IMR-90 (cell line): ENCODE measurements around the gene ZBTB22. TPM values are rescaled to one million over a fixed set of nuclear protein-coding genes. Genes with fewer than 3 reads are reported as not detected.

Experiments used
- ATAC-seq: fragments of 200-7000 bp; cut with Tn5 transposase; 2 replicates; pipeline ENCODE4 v1.9.1; 2020; ENCODE audit warnings: low read depth, mild to moderate bottlenecking, moderate library complexity
- BruUV-seq: library from RNA; stranded (reverse); fragments of 400-500 nt; replicated peaks from 2 replicates; lab custom pipeline; 2021; lab: Mats Ljungman, UMichigan
- CTCF ChIA-PET: fragments of 300-600 bp; formaldehyde crosslinking; extraction: SDS; loops from one replicate; lab custom pipeline; 2021; ENCODE audit warnings: antibody characterized with exemption; lab: Yijun Ruan, JAX
- POLR2A ChIA-PET: fragments of 300-600 bp; sonication (Branson Sonifier 250); formaldehyde crosslinking; loops from one replicate; lab custom pipeline; 2022; ENCODE audit warnings: antibody characterized with exemption; ENCODE audit not compliant: unreplicated experiment; lab: Charles Lee
- DNase-seq: peaks from one replicate; pipeline ENCODE4 v3.0.0; 2013
- H2AFZ ChIP-seq: replicated peaks from 2 replicates; pipeline ENCODE3; 2013; ENCODE audit warnings: low read length, mild to moderate bottlenecking; ENCODE audit not compliant: poor library complexity
- H2AK5ac ChIP-seq: 2 replicates; pipeline ENCODE4 v1.6.1; 2013; ENCODE audit warnings: low read depth, low read length, inconsistent platforms
- H2AK9ac ChIP-seq: replicated peaks from 2 replicates; pipeline ENCODE3; 2013; ENCODE audit warnings: mild to moderate bottlenecking, low read depth, low read length, moderate library complexity; ENCODE audit not compliant: poor library complexity
- H2BK120ac ChIP-seq: 2 replicates; pipeline ENCODE4 v1.6.1; 2013; ENCODE audit warnings: low read depth, low read length, inconsistent platforms
- H2BK15ac ChIP-seq: 3 replicates; pipeline ENCODE4 v1.6.1; 2013; ENCODE audit warnings: low read depth, low read length, inconsistent platforms
- H2BK20ac ChIP-seq: 2 replicates; pipeline ENCODE4 v1.6.1; 2013; ENCODE audit warnings: low read depth, mild to moderate bottlenecking, inconsistent platforms, low read length, moderate library complexity
- H2BK5ac ChIP-seq: 2 replicates; pipeline ENCODE4 v1.6.1; 2013; ENCODE audit warnings: mild to moderate bottlenecking, low read depth, low read length, inconsistent platforms; ENCODE audit not compliant: poor library complexity, severe bottlenecking
- H3K14ac ChIP-seq: replicated peaks from 2 replicates; pipeline ENCODE4 v1.6.1; 2013; ENCODE audit warnings: low read depth, low read length, inconsistent platforms
- H3K18ac ChIP-seq: 2 replicates; pipeline ENCODE4 v1.6.1; 2013; ENCODE audit warnings: low read depth, low read length, control low read depth
- H3K23ac ChIP-seq: 2 replicates; pipeline ENCODE4 v1.6.1; 2013; ENCODE audit warnings: low read depth, low read length, inconsistent platforms
- H3K27ac ChIP-seq: 2 replicates; pipeline ENCODE4 v1.5.1; 2013; ENCODE audit warnings: mild to moderate bottlenecking, control low read depth, low read length; ENCODE audit not compliant: insufficient read depth
- H3K27me3 ChIP-seq: 2 replicates; pipeline ENCODE4 v1.6.1; 2013; ENCODE audit warnings: low read length; ENCODE audit not compliant: control insufficient read depth, insufficient read depth
- H3K36me3 ChIP-seq: 2 replicates; pipeline ENCODE4 v1.6.1; 2013; ENCODE audit warnings: low read length, mixed read lengths; ENCODE audit not compliant: control insufficient read depth, insufficient read depth
- H3K4ac ChIP-seq: 2 replicates; pipeline ENCODE4 v1.6.1; 2013; ENCODE audit warnings: low read depth, low read length, inconsistent platforms
- H3K4me1 ChIP-seq: 2 replicates; pipeline ENCODE4 v1.6.1; 2013; ENCODE audit warnings: low read length, mixed read lengths; ENCODE audit not compliant: control insufficient read depth, insufficient read depth
- H3K4me2 ChIP-seq: 2 replicates; pipeline ENCODE4 v1.6.1; 2013; ENCODE audit warnings: low read depth, mild to moderate bottlenecking, control low read depth, low read length, moderate library complexity
- H3K4me3 ChIP-seq: 2 replicates; pipeline ENCODE4 v1.5.1; 2013; ENCODE audit warnings: low read depth, mild to moderate bottlenecking, control low read depth, low read length, moderate library complexity; ENCODE audit not compliant: insufficient read depth
- H3K56ac ChIP-seq: 2 replicates; pipeline ENCODE4 v1.6.1; 2013; ENCODE audit warnings: low read length, inconsistent platforms; ENCODE audit not compliant: insufficient read depth; ENCODE audit errors: extremely low read depth
- H3K79me1 ChIP-seq, 2 experiments: 2 replicates each; pipeline ENCODE4 v1.6.1; 2013; ENCODE audit warnings: low read length in 2 of 2, inconsistent platforms in 1 of 2, low read depth in 1 of 2
- H3K9ac ChIP-seq: 2 replicates; pipeline ENCODE4 v1.6.1; 2013; ENCODE audit warnings: low read depth, low read length, control low read depth
- H3K9me1 ChIP-seq: 2 replicates; pipeline ENCODE4 v1.6.1; 2013; ENCODE audit warnings: low read length, inconsistent platforms; ENCODE audit not compliant: insufficient read depth
- H3K9me3 ChIP-seq: 2 replicates; pipeline ENCODE4 v1.6.1; 2013; ENCODE audit warnings: low read length; ENCODE audit not compliant: control insufficient read depth, insufficient read depth
- H4K20me1 ChIP-seq: 2 replicates; pipeline ENCODE4 v1.6.1; 2013; ENCODE audit warnings: low read length, inconsistent platforms; ENCODE audit not compliant: insufficient read depth
- H4K5ac ChIP-seq: 2 replicates; pipeline ENCODE4 v1.6.1; 2013; ENCODE audit warnings: mild to moderate bottlenecking, low read depth, low read length, control low read depth
- H4K8ac ChIP-seq, 2 experiments: 2 replicates each; pipeline ENCODE4 v1.6.1; 2013; ENCODE audit warnings: low read depth in 2 of 2, low read length in 2 of 2, control low read depth in 1 of 2, inconsistent platforms in 1 of 2
- H4K91ac ChIP-seq: 2 replicates; pipeline ENCODE4 v1.6.1; 2013; ENCODE audit warnings: low read depth, low read length, inconsistent platforms; ENCODE audit not compliant: insufficient read depth
- BHLHE40 ChIP-seq: fragments of 150-350 bp; IDR thresholded peaks from 2 replicates; pipeline ENCODE4 v1.6.1; 2016; ENCODE audit warnings: mild to moderate bottlenecking, low read depth, low read length
- CEBPB ChIP-seq: IDR thresholded peaks from 2 replicates; pipeline ENCODE4 v1.6.1; 2012; ENCODE audit warnings: low read depth, low read length, improper control_type of control experiment
- CHD1 ChIP-seq: IDR thresholded peaks from 2 replicates; pipeline ENCODE4 v1.6.1; 2012; ENCODE audit warnings: low read depth, low read length, improper control_type of control experiment
- FOS ChIP-seq: fragments of 150-350 bp; IDR thresholded peaks from 2 replicates; pipeline ENCODE4 v1.6.1; 2016; ENCODE audit warnings: low read depth, low read length
- MAFK ChIP-seq: IDR thresholded peaks from 2 replicates; pipeline ENCODE4 v1.6.1; 2012; ENCODE audit warnings: low read depth, low read length, improper control_type of control experiment
- MAZ ChIP-seq: IDR thresholded peaks from 2 replicates; pipeline ENCODE4 v1.6.1; 2012; ENCODE audit warnings: low read depth, mild to moderate bottlenecking, low read length, improper control_type of control experiment, moderate library complexity, borderline replicate concordance
- MXI1 ChIP-seq: IDR thresholded peaks from 2 replicates; pipeline ENCODE4 v1.6.1; 2012; ENCODE audit warnings: low read depth, mild to moderate bottlenecking, low read length, moderate library complexity, borderline replicate concordance
- NFE2L2 ChIP-seq: fragments of 150-350 bp; IDR thresholded peaks from 2 replicates; pipeline ENCODE4 v1.6.1; 2016; ENCODE audit warnings: low read depth, mild to moderate bottlenecking, low read length
- POLR2A ChIP-seq: IDR thresholded peaks from 2 replicates; pipeline ENCODE4 v1.6.1; 2012; ENCODE audit warnings: mild to moderate bottlenecking, low read depth, low read length
- RAD21 ChIP-seq: IDR thresholded peaks from 2 replicates; pipeline ENCODE4 v1.6.1; 2012; ENCODE audit warnings: low read length, improper control_type of control experiment
- RCOR1 ChIP-seq: IDR thresholded peaks from 2 replicates; pipeline ENCODE4 v1.6.1; 2012; ENCODE audit warnings: mild to moderate bottlenecking, low read length, improper control_type of control experiment; ENCODE audit not compliant: insufficient replicate concordance
- RFX5 ChIP-seq: IDR thresholded peaks from 2 replicates; pipeline ENCODE4 v1.8.0; 2012; ENCODE audit warnings: low read depth, mild to moderate bottlenecking, low read length, moderate library complexity
- SMC3 ChIP-seq: fragments of 150-350 bp; IDR thresholded peaks from 2 replicates; pipeline ENCODE4 v1.6.1; 2016; ENCODE audit warnings: low read depth, mild to moderate bottlenecking, antibody characterized with exemption, low read length, moderate library complexity
- USF2 ChIP-seq: fragments of 150-350 bp; IDR thresholded peaks from 2 replicates; pipeline ENCODE4 v1.6.1; 2017; ENCODE audit warnings: mild to moderate bottlenecking, antibody characterized with exemption, low read length, low read depth
- WGBS, 2 experiments: methylation state at CpG; one replicate each; pipeline versions ENCODE4 v1.1.5 to v1.1.7; 2013; ENCODE audit warnings: missing lambda C conversion rate in 2 of 2; ENCODE audit not compliant: insufficient read length in 1 of 2; ENCODE audit errors: extremely low coverage in 2 of 2; 5-methylcytosine and 5-hydroxymethylcytosine counted together
- dilution Hi-C: fragments of 300-500 bp; cut with HindIII; formaldehyde crosslinking; loops from one replicate; pipeline ENCODE4 v1.14.3; 2018; ENCODE audit warnings: low sequenced_read_pairs; ENCODE audit not compliant: unreplicated experiment
- in situ Hi-C: fragments of 300-500 bp; cut with MboI; formaldehyde crosslinking; loops from 3 replicates; pipeline ENCODE4 v1.14.3; 2019; ENCODE audit warnings: low sequenced_read_pairs, inconsistent platforms, mixed read lengths
- intact Hi-C: fragments of 100-400 bp; cut with micrococcal nuclease; formaldehyde crosslinking; loops from 2 replicates; pipeline ENCODE4 v1.10.0; 2022
- polyA plus RNA-seq, 3 experiments: library from polyadenylated mRNA; depleted of rRNA; stranded (reverse); fragments of >200 nt; gene quantifications; 2 replicates each; pipeline ENCODE4 v1.2.3, GENCODE V29; 2012; ENCODE audit warnings: low replicate concordance in 1 of 3
- total RNA-seq: library from RNA; depleted of rRNA; stranded (reverse); fragments of >200 nt; gene quantifications from 2 replicates; pipeline ENCODE4 v1.2.3, GENCODE V29; 2012
- TF ChIP-seq, protein P1 (sequence below): fragments of 150-350 bp; IDR thresholded peaks from 2 replicates; pipeline ENCODE4 v1.6.1; 2016; ENCODE audit warnings: low read depth, mild to moderate bottlenecking, low read length, moderate library complexity, borderline replicate concordance
- TF ChIP-seq, protein P2 (sequence below): conservative IDR thresholded peaks from 2 replicates; pipeline ENCODE4 v1.5.1; 2012; ENCODE audit warnings: mild to moderate bottlenecking, low read depth, low read length, improper control_type of control experiment

The ZBTB22 gene
- total and polyA plus RNA-seq, 2 of the 4 experiments (the other 2 are of a cell fraction) = 6.8 to 13.0 TPM

GRCh38 chr6:33279257-33279695 lies 38.3 kb downstream of the ZBTB22 start:
- DNase-seq = no peak
- Histone ChIP-seq H2BK120ac (no peak overlapping the region), H3K23ac (no peak overlapping the region), H3K27ac (no peak overlapping the region), H3K14ac (no peak overlapping the region), H2BK15ac (no peak overlapping the region), H4K8ac (no peak overlapping the region), H3K18ac (no peak overlapping the region), H2AK9ac (peak overlapping the region; percentile 42), H3K79me1 (peaks cover 19 to 45% of the 10 kb centered on the region in 2 experiments), H3K4me2 (no peak overlapping the region), H2BK20ac (no peak overlapping the region), H3K9me3 (no peaks in the 10 kb centered on the region), H2BK5ac (no peak overlapping the region), H3K56ac (no peak overlapping the region), H3K27me3 (no peaks in the 10 kb centered on the region), H4K5ac (no peak overlapping the region), H2AFZ (peak overlapping the region; percentile 63), H3K9me1 (peaks cover 3% of the 10 kb centered on the region), H3K4me3 (no peak overlapping the region), H3K36me3 (peaks cover 64% of the 10 kb centered on the region), H3K9ac (no peak overlapping the region), H3K4ac (no peak overlapping the region), H2AK5ac (no peak overlapping the region), H4K20me1 (peaks cover 57% of the 10 kb centered on the region), H4K91ac (no peak overlapping the region), H3K4me1 (peaks cover 8% of the 10 kb centered on the region)
- in situ Hi-C loops = no loop called here
- ATAC-seq = no peak
- TF ChIP-seq, protein P1, sequence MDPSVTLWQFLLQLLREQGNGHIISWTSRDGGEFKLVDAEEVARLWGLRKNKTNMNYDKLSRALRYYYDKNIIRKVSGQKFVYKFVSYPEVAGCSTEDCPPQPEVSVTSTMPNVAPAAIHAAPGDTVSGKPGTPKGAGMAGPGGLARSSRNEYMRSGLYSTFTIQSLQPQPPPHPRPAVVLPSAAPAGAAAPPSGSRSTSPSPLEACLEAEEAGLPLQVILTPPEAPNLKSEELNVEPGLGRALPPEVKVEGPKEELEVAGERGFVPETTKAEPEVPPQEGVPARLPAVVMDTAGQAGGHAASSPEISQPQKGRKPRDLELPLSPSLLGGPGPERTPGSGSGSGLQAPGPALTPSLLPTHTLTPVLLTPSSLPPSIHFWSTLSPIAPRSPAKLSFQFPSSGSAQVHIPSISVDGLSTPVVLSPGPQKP = no peak
- TF ChIP-seq CEBPB (no peak), SMC3 (no peak), MAZ (no peak), RAD21 (no peak), MAFK (no peak), RCOR1 (no peak), FOS (no peak), POLR2A (no peak), CHD1 (no peak), USF2 (no peak), RFX5 (no peak), BHLHE40 (no peak), NFE2L2 (no peak), MXI1 (no peak)
- TF ChIP-seq, protein P2, sequence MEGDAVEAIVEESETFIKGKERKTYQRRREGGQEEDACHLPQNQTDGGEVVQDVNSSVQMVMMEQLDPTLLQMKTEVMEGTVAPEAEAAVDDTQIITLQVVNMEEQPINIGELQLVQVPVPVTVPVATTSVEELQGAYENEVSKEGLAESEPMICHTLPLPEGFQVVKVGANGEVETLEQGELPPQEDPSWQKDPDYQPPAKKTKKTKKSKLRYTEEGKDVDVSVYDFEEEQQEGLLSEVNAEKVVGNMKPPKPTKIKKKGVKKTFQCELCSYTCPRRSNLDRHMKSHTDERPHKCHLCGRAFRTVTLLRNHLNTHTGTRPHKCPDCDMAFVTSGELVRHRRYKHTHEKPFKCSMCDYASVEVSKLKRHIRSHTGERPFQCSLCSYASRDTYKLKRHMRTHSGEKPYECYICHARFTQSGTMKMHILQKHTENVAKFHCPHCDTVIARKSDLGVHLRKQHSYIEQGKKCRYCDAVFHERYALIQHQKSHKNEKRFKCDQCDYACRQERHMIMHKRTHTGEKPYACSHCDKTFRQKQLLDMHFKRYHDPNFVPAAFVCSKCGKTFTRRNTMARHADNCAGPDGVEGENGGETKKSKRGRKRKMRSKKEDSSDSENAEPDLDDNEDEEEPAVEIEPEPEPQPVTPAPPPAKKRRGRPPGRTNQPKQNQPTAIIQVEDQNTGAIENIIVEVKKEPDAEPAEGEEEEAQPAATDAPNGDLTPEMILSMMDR = no peak
- WGBS, 2 experiments = 91% methylated on average over 4 of the region's 13 CpGs; no CpG with 5 or more reads in 1 of the 2 experiments
- no TSS peak for BruUV-seq
- intact Hi-C loops = no loop called here
- POLR2A ChIA-PET = no interaction called here
- dilution Hi-C loops = no loop called here
- CTCF ChIA-PET = interaction anchor here (0.6 kb wide), 1 partner anchor 22 kb away, joined by 5 read pairs; no protein-coding TSS in a partner anchor
